ENCODE results near the gene TTF2.

GRCh38 chr1:117076648-117077047 lies 16.5 kb downstream of the TTF2 start:
- TF ChIP-seq ARNT (IDR thresholded peaks at IDR 0.05) (no peak), TARDBP (IDR thresholded peaks at IDR 0.05) (no peak), FOXA1 (IDR thresholded peaks at IDR 0.05) (no peak)
